Measurements from ENCODE around the gene LCP2. TPM values are rescaled to one million over a fixed set of nuclear protein-coding genes. Genes with fewer than 3 reads are reported as not detected.

Gene LCP2
- polyA plus RNA-seq, 3 donors, result 52.0 to 177 (median 89.5) TPM

DNA sequence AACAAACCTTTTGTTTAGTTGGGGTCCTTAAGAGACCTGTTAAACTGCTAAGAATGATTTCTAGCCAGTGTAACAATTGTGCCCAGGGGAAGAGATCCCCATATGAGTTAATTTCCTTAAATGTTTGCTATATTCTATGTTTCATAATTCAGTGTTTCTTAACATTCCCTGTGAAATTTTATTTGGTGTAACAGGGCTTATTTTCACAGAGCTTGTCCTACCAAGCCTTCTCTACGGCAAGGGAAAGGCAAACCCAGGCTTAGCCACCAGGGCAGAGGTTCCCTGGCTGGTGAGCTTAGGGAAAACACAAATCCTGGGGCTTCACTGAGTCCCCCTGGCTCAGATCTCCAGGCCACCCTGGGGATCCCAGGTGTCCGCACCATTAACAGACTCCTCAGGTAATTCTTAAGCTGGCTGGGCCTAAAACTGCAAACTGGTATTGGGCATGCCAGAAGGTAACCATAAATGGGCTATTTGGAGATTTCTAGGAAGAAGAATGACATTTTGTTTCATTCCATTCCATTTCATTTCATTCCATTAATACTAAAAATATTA is 17.0 kb upstream of the LCP2 start:
- Histone ChIP-seq H3K4me3 (replicated peaks in 1 of 3; ENCODE audit: low read depth in 2 of 3, low read length in 3 of 3) (no peak overlapping the region), H3K9me3 (replicated peaks in 1 of 2; ENCODE audit: control insufficient read depth in 1 of 2, insufficient read depth in 1 of 2, low read length in 2 of 2) (no peaks in the 10 kb centered on the region), H2AFZ (ENCODE audit: insufficient read depth, low read depth, low read length, poor library complexity, severe bottlenecking) (no peak overlapping the region), H3K27ac (ENCODE audit: low read depth in 1 of 2, low read length in 2 of 2) (peak overlapping the region; percentile 22 to 28), H3K4me2 (replicated peaks; ENCODE audit: extremely low read depth, low read length, poor library complexity, severe bottlenecking) (no peak overlapping the region), H3K9ac (ENCODE audit: insufficient read depth, low read length, poor library complexity, severe bottlenecking) (no peak overlapping the region), H3K79me2 (ENCODE audit: insufficient read depth, low read length) (no peaks in the 10 kb centered on the region), H3K36me3 (replicated peaks in 1 of 2; ENCODE audit: control insufficient read depth in 1 of 2, insufficient read depth in 2 of 2, low read length in 2 of 2) (no peaks in the 10 kb centered on the region), H3K4me1 (ENCODE audit: control insufficient read depth in 1 of 2, insufficient read depth in 2 of 2, low read length in 2 of 2) (peaks cover 59 to 61% of the 10 kb centered on the region in 2 donors), H3K27me3 (ENCODE audit: control insufficient read depth in 2 of 2, insufficient read depth in 2 of 2, low read length in 2 of 2) (no peaks in the 10 kb centered on the region), H4K20me1 (ENCODE audit: insufficient read depth, low read length) (no peaks in the 10 kb centered on the region)
- no peaks in the 10 kb centered on the region for H3K36me3 Mint-ChIP-seq
- peaks cover 0 to 2% (median under 1%) of the 10 kb centered on the region in 3 donors for H3K27me3 Mint-ChIP-seq (ENCODE audit: low read depth in 3 of 3)
- no peak overlapping the region for H3K4me3 Mint-ChIP-seq
- intact Hi-C loops (cut with micrococcal nuclease), result no loop called here
- peaks cover 0 to 2% (median 0%) of the 10 kb centered on the region in 7 donors for H3K9me3 Mint-ChIP-seq
- WGBS (ENCODE audit: insufficient coverage), result 100% methylated on average over 1 of the region's 2 CpGs
- H3K27ac Mint-ChIP-seq, result peak overlapping the region in 3 of 7 donors; percentile 25 to 99 (median 98)
- TF ChIP-seq CTCF (IDR thresholded peaks at IDR 0.05), result no peak
- no peak for DNase-seq
- H3K4me1 Mint-ChIP-seq, result peaks cover 63% of the 10 kb centered on the region

DNA sequence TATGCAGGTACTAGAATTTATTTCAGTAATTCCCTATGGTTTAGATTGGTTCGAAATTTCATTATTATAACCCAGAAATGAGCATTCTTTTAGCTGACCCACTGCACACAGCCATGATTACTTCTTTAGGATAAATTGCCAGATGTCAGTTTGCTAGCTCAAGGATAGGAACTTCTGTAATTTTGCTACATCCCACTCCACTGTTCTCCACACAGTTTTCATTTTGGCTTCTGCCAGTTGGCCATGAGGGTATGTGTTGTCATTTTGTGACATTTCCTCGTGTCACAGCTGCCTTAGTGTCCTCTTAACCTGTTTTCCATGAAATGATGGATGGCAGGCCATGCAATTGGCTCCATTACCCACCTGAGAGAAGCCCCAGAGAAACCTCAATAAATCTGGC is 16.2 kb upstream of the LCP2 start:
- Histone ChIP-seq H3K4me2 (replicated peaks; ENCODE audit: extremely low read depth, low read length, poor library complexity, severe bottlenecking) (no peak overlapping the region), H2AFZ (ENCODE audit: insufficient read depth, low read depth, low read length, poor library complexity, severe bottlenecking) (no peak overlapping the region), H3K27ac (ENCODE audit: low read depth in 1 of 2, low read length in 2 of 2) (peak overlapping the region in 1 of 2 donors; percentile 97), H3K79me2 (ENCODE audit: insufficient read depth, low read length) (no peaks in the 10 kb centered on the region), H3K4me1 (ENCODE audit: control insufficient read depth in 1 of 2, insufficient read depth in 2 of 2, low read length in 2 of 2) (peaks cover 65 to 68% of the 10 kb centered on the region in 2 donors), H3K27me3 (ENCODE audit: control insufficient read depth in 2 of 2, insufficient read depth in 2 of 2, low read length in 2 of 2) (no peaks in the 10 kb centered on the region), H3K9me3 (replicated peaks in 1 of 2; ENCODE audit: control insufficient read depth in 1 of 2, insufficient read depth in 1 of 2, low read length in 2 of 2) (no peaks in the 10 kb centered on the region), H3K36me3 (replicated peaks in 1 of 2; ENCODE audit: control insufficient read depth in 1 of 2, insufficient read depth in 2 of 2, low read length in 2 of 2) (no peaks in the 10 kb centered on the region), H3K4me3 (replicated peaks in 1 of 3; ENCODE audit: low read depth in 2 of 3, low read length in 3 of 3) (no peak overlapping the region), H4K20me1 (ENCODE audit: insufficient read depth, low read length) (no peaks in the 10 kb centered on the region), H3K9ac (ENCODE audit: insufficient read depth, low read length, poor library complexity, severe bottlenecking) (no peak overlapping the region)
- Mint-ChIP-seq H3K4me1 (peaks cover 68% of the 10 kb centered on the region), H3K4me3 (no peak overlapping the region), H3K36me3 (peaks cover 0 to 2% of the 10 kb centered on the region in 2 donors), H3K27ac (peak overlapping the region; percentile 19 to 100 (median 98)), H3K9me3 (peaks cover 0 to 2% (median 0%) of the 10 kb centered on the region in 7 donors), H3K27me3 (ENCODE audit: low read depth in 3 of 3) (peaks cover 0 to 4% (median 2%) of the 10 kb centered on the region in 3 donors)
- TF ChIP-seq CTCF (IDR thresholded peaks at IDR 0.05), result no peak
- intact Hi-C loops (cut with micrococcal nuclease), result loop anchor here in 1 of 2 donors (2.0 kb wide), 2 partner anchors 17 kb away; partner anchors contain the start of gene LCP2
- DNase-seq, result no peak
- no CpG with 5 or more reads among the region's 2 CpGs for WGBS (ENCODE audit: insufficient coverage)
